GM12878 (cell line): Measurements from ENCODE around the gene SLC25A26. TPM values are rescaled to one million over a fixed set of nuclear protein-coding genes. Genes with fewer than 3 reads are reported as not detected.

ENCODE experiments used
- ATAC-seq: fragments of 200-7000 bp; cut with Tn5 transposase; 3 replicates; pipeline ENCODE4 v1.9.1; 2020; ENCODE audit warnings: mild to moderate bottlenecking, moderate library complexity
- BruUV-seq: library from RNA; stranded (reverse); fragments of 400-500 nt; replicated peaks from 2 replicates; lab custom pipeline; 2021; lab: Mats Ljungman, UMichigan
- CTCF ChIA-PET: fragments of 300-600 bp; sonication (Branson Sonifier 250); formaldehyde crosslinking; extraction: SDS; loops from one replicate; lab custom pipeline; 2021; ENCODE audit warnings: inconsistent platforms; lab: Yijun Ruan, JAX
- POLR2A ChIA-PET: fragments of 350-600 bp; formaldehyde crosslinking; extraction: SDS; loops from one replicate; lab custom pipeline; 2021; ENCODE audit warnings: inconsistent platforms; lab: Charles Lee
- RAD21 ChIA-PET: fragments of 300-600 bp; sonication (Branson Sonifier 250); formaldehyde crosslinking; loops from one replicate; lab custom pipeline; 2023; ENCODE audit warnings: antibody characterized with exemption; ENCODE audit not compliant: unreplicated experiment; lab: Charles Lee
- SMC1A ChIA-PET: fragments of 300-600 bp; sonication (Branson Sonifier 250); formaldehyde crosslinking; loops from one replicate; lab custom pipeline; 2023; ENCODE audit not compliant: unreplicated experiment, uncharacterized antibody; lab: Charles Lee
- DNase-seq: peaks from one replicate; pipeline ENCODE4 v3.0.0-alpha.2; 2011; ENCODE audit warnings: low read depth, low spot score
- FAIRE-seq: peaks from 3 replicates; lab custom pipeline; 2011; peaks lifted over from hg19 to GRCh38; lab: Jason Lieb, UNC
- H2AFZ ChIP-seq: 2 replicates; pipeline ENCODE4 v1.6.0; 2011; ENCODE audit warnings: low read depth, low read length, control low read depth; ENCODE audit not compliant: control insufficient read depth
- H3K27ac ChIP-seq: 2 replicates; pipeline ENCODE4 v1.5.1; 2011; ENCODE audit warnings: control low read depth; ENCODE audit not compliant: control insufficient read depth, insufficient read depth
- H3K27me3 ChIP-seq, 2 experiments: replicated peaks in 1 of 2; 2 replicates each; pipeline versions ENCODE4 v1.6.0 to v1.6.1; 2011; ENCODE audit warnings: low read length in 1 of 2; ENCODE audit not compliant: control insufficient read depth in 2 of 2, insufficient read depth in 2 of 2
- H3K36me3 ChIP-seq, 2 experiments: 2 replicates each; pipeline ENCODE4 v1.5.1; 2011; ENCODE audit warnings: low read length in 1 of 2; ENCODE audit not compliant: control insufficient read depth in 2 of 2, insufficient read depth in 2 of 2
- H3K4me1 ChIP-seq: 2 replicates; pipeline ENCODE4 v1.6.1; 2011; ENCODE audit warnings: mild to moderate bottlenecking, low read length, moderate library complexity, mixed read lengths; ENCODE audit not compliant: control insufficient read depth, insufficient read depth
- H3K4me2 ChIP-seq: 2 replicates; pipeline ENCODE4 v1.6.0; 2011; ENCODE audit warnings: control low read depth; ENCODE audit not compliant: control insufficient read depth, insufficient read depth
- H3K4me3 ChIP-seq: fragments of 200-600 bp; sonication (generic); 2 replicates; pipeline ENCODE4 v1.5.1; 2016
- H3K79me2 ChIP-seq: 2 replicates; pipeline ENCODE4 v1.6.0; 2011; ENCODE audit warnings: low read length; ENCODE audit not compliant: control insufficient read depth, insufficient read depth
- H3K9ac ChIP-seq: 2 replicates; pipeline ENCODE4 v1.8.0; 2011; ENCODE audit warnings: low read length, control low read depth, mixed read lengths; ENCODE audit not compliant: control insufficient read depth, insufficient read depth
- H3K9me3 ChIP-seq: replicated peaks from 3 replicates; pipeline ENCODE4 v1.5.1; 2011; ENCODE audit warnings: mild to moderate bottlenecking, low read length; ENCODE audit not compliant: control insufficient read depth, insufficient read depth
- H4K20me1 ChIP-seq: 2 replicates; pipeline ENCODE4 v1.6.0; 2011; ENCODE audit not compliant: control insufficient read depth, insufficient read depth
- ETV6 ChIP-seq, 2 experiments: fragments of 450-650 bp in 1 of 2; IDR thresholded peaks in 1 of 2; conservative IDR thresholded peaks in 1 of 2; 2 replicates each; pipeline ENCODE4 v1.6.1; 2014; ENCODE audit warnings: antibody characterized with exemption in 1 of 2, borderline replicate concordance in 1 of 2, low read depth in 1 of 2, mild to moderate bottlenecking in 1 of 2, moderate library complexity in 1 of 2
- HDAC2 ChIP-seq: fragments of 200-600 bp; sonication (generic); IDR thresholded peaks from 2 replicates; pipeline ENCODE4 v1.6.1; 2017
- HDGF ChIP-seq: fragments of 450-650 bp; IDR thresholded peaks from 2 replicates; pipeline ENCODE4 v1.6.1; 2016; ENCODE audit warnings: antibody characterized with exemption
- IKZF2 ChIP-seq, 2 experiments: fragments of 450-650 bp; IDR thresholded peaks; 2 replicates each; pipeline ENCODE4 v1.6.1; 2017; ENCODE audit warnings: mild to moderate bottlenecking in 2 of 2, moderate library complexity in 2 of 2
- KLF5 ChIP-seq: fragments of 450-650 bp; IDR thresholded peaks from 2 replicates; pipeline ENCODE4 v1.6.1; 2014; ENCODE audit warnings: mild to moderate bottlenecking; ENCODE audit not compliant: partially characterized antibody
- PAX5 ChIP-seq: IDR thresholded peaks from 2 replicates; pipeline ENCODE4 v1.6.1; 2011; ENCODE audit warnings: low read depth, low read length, borderline replicate concordance
- POU2F2 ChIP-seq: IDR thresholded peaks from 3 replicates; pipeline ENCODE4 v1.6.1; 2011; ENCODE audit warnings: low read depth, mild to moderate bottlenecking, low read length, borderline replicate concordance
- SIN3A ChIP-seq: IDR thresholded peaks from 2 replicates; pipeline ENCODE4 v1.6.1; 2012; ENCODE audit warnings: low read depth, low read length, improper control_type of control experiment
- SMAD1 ChIP-seq: fragments of 450-650 bp; IDR thresholded peaks from 2 replicates; pipeline ENCODE4 v1.6.1; 2018; ENCODE audit warnings: mild to moderate bottlenecking, low read depth; ENCODE audit not compliant: partially characterized antibody
- WGBS: methylation state at CpG from one replicate; pipeline ENCODE4 v1.1.6; 2016; ENCODE audit warnings: low lambda C conversion rate; ENCODE audit not compliant: insufficient replicate concordance, insufficient coverage; ENCODE audit errors: missing lambda C conversion rate; 5-methylcytosine and 5-hydroxymethylcytosine counted together
- in situ Hi-C: fragments of 300-500 bp; cut with MboI; formaldehyde crosslinking; loops from 9 replicates; pipeline ENCODE4 v1.14.3; 2018; ENCODE audit warnings: mixed read lengths
- intact Hi-C: fragments of 100-400 bp; cut with micrococcal nuclease; formaldehyde crosslinking; loops from one replicate; pipeline ENCODE4 v1.14.2; 2022; ENCODE audit not compliant: unreplicated experiment
- polyA plus RNA-seq, 11 experiments: library from polyadenylated mRNA; depleted of rRNA in 4 of 11; unstranded in 6 of 11; stranded (reverse) in 5 of 11; fragments of >200 nt; fragmentation: Nextera tagmentation in 4 of 11; fragmentation: Illumina TruSeq in 1 of 11; extraction: Ambion mirVana in 4 of 11; extraction: Trizol in 1 of 11; gene quantifications; 1 replicate in 1 of 11; 2 replicates in 10 of 11; pipeline versions ENCODE4 v1.2.1 to v1.2.3, GENCODE V29; 2011 to 2016; ENCODE audit warnings: inconsistent platforms in 2 of 11, missing spikeins in 2 of 11, low read depth in 1 of 11
- total RNA-seq, 4 experiments: library from RNA; depleted of rRNA in 3 of 4; stranded (reverse); fragments of >200 nt in 3 of 4; fragmentation: Illumina TruSeq in 1 of 4; extraction: Trizol in 1 of 4; gene quantifications; 2 replicates each; pipeline versions ENCODE4 v1.2.1 to v1.2.3, GENCODE V29; 2013 to 2021
- TF ChIP-seq, protein P1 (sequence below): IDR thresholded peaks from 2 replicates; pipeline ENCODE4 v1.6.1; 2011; ENCODE audit warnings: borderline replicate concordance, low read depth, mild to moderate bottlenecking, moderate library complexity, low read length; ENCODE audit not compliant: insufficient read depth, poor library complexity, severe bottlenecking
- TF ChIP-seq, protein P2 (sequence below): IDR thresholded peaks from 2 replicates; pipeline ENCODE4 v1.6.1; 2011; ENCODE audit warnings: low read depth, mild to moderate bottlenecking, low read length, moderate library complexity, borderline replicate concordance; ENCODE audit errors: extremely low read depth
- TF ChIP-seq, protein P3 (sequence below): fragments of 450-650 bp; IDR thresholded peaks from 2 replicates; pipeline ENCODE4 v1.6.1; 2016; ENCODE audit warnings: mild to moderate bottlenecking, moderate library complexity, borderline replicate concordance
- TF ChIP-seq, protein P4 (sequence below): IDR thresholded peaks from 2 replicates; pipeline ENCODE4 v1.6.1; 2012; ENCODE audit warnings: mild to moderate bottlenecking, low read depth, low read length

Gene SLC25A26
- total and polyA plus RNA-seq, 10 of the 15 experiments (the other 5 are each of a cell fraction or from before 2014, with no cell fraction given), result 14.6 to 49.7 (median 24.9) TPM

DNA sequence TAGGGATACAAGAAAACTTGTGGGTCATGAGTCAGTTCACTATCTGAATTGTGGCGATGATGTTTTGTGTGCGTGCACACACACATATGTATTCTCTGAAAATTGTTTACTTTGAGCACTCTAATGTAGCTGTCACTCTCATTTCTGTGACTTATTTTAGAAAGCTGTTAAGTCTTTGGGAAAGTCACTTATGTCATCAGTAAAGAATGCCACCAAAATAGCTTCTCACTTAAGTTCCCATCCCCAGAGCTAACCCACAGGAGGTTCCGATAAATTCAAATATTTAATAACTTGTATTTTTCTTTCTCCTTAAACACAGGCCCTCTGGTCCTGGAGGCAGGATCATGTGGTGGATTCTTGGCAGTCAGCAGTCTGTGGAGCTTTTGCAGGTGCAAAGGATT is 141.7 kb downstream of the SLC25A26 start (continued):
- TF ChIP-seq, protein P1, sequence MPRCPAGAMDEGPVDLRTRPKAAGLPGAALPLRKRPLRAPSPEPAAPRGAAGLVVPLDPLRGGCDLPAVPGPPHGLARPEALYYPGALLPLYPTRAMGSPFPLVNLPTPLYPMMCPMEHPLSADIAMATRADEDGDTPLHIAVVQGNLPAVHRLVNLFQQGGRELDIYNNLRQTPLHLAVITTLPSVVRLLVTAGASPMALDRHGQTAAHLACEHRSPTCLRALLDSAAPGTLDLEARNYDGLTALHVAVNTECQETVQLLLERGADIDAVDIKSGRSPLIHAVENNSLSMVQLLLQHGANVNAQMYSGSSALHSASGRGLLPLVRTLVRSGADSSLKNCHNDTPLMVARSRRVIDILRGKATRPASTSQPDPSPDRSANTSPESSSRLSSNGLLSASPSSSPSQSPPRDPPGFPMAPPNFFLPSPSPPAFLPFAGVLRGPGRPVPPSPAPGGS, result no peak
- TF ChIP-seq, protein P2, sequence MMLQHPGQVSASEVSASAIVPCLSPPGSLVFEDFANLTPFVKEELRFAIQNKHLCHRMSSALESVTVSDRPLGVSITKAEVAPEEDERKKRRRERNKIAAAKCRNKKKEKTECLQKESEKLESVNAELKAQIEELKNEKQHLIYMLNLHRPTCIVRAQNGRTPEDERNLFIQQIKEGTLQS, result no peak
- no peak for TF ChIP-seq PAX5

DNA sequence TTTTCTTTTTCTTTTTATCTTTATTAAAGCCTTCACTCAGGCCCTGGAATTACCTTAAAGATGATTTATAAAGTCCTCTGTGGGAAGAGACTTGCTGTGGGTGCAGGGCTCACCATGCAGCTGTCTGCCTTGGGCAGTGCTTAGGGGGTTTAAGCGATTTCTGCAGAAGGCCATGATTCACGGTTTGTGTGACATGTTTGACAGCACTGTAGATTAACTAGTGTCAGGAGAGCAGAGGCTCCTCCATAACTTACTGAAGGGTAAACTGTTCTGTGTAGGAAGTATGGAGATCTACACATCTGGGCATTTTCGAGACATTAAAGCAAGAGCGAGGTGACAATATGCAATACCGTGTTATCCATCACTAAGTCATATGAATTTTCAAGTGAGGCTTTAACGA is 142.3 kb downstream of the SLC25A26 start:
- Histone ChIP-seq H3K27me3 (no peaks in the 10 kb centered on the region), H3K9ac (no peak overlapping the region), H2AFZ (no peak overlapping the region), H3K79me2 (no peaks in the 10 kb centered on the region), H3K4me1 (no peaks in the 10 kb centered on the region), H3K27ac (no peak overlapping the region), H4K20me1 (no peaks in the 10 kb centered on the region), H3K9me3 (no peaks in the 10 kb centered on the region), H3K36me3 (no peaks in the 10 kb centered on the region), H3K4me2 (no peak overlapping the region), H3K4me3 (no peak overlapping the region)
- FAIRE-seq (no peak), ATAC-seq (no peak), DNase-seq (no peak)
- ChIA-PET SMC1A (interaction anchor here (0.7 to 1.4 kb wide), 2 partner anchors 109 to 200 kb away, joined by 3 read pairs; no protein-coding TSS in a partner anchor), RAD21 (no interaction called here), CTCF (interaction anchor here (1.1 to 1.4 kb wide), 3 partner anchors 8 to 459 kb away, joined by 3 read pairs; no protein-coding TSS in a partner anchor), POLR2A (no interaction called here)
- 96% methylated on average over 6 of the region's 6 CpGs for WGBS
- intact Hi-C loops, result no loop called here
- in situ Hi-C loops, result no loop called here
- no TSS peak for BruUV-seq
- TF ChIP-seq SIN3A (no peak), HDGF (no peak), KLF5 (no peak), ETV6 (conservative IDR thresholded peaks at IDR 0.05 in 1 of 2, IDR thresholded peaks at IDR 0.05 in 1 of 2; ENCODE audit: borderline replicate concordance in 1 of 2, low read depth in 1 of 2) (no peak), POU2F2 (no peak), HDAC2 (no peak), IKZF2 (IDR thresholded peaks at IDR 0.05) (no peak), SMAD1 (no peak)
- TF ChIP-seq, protein P3, sequence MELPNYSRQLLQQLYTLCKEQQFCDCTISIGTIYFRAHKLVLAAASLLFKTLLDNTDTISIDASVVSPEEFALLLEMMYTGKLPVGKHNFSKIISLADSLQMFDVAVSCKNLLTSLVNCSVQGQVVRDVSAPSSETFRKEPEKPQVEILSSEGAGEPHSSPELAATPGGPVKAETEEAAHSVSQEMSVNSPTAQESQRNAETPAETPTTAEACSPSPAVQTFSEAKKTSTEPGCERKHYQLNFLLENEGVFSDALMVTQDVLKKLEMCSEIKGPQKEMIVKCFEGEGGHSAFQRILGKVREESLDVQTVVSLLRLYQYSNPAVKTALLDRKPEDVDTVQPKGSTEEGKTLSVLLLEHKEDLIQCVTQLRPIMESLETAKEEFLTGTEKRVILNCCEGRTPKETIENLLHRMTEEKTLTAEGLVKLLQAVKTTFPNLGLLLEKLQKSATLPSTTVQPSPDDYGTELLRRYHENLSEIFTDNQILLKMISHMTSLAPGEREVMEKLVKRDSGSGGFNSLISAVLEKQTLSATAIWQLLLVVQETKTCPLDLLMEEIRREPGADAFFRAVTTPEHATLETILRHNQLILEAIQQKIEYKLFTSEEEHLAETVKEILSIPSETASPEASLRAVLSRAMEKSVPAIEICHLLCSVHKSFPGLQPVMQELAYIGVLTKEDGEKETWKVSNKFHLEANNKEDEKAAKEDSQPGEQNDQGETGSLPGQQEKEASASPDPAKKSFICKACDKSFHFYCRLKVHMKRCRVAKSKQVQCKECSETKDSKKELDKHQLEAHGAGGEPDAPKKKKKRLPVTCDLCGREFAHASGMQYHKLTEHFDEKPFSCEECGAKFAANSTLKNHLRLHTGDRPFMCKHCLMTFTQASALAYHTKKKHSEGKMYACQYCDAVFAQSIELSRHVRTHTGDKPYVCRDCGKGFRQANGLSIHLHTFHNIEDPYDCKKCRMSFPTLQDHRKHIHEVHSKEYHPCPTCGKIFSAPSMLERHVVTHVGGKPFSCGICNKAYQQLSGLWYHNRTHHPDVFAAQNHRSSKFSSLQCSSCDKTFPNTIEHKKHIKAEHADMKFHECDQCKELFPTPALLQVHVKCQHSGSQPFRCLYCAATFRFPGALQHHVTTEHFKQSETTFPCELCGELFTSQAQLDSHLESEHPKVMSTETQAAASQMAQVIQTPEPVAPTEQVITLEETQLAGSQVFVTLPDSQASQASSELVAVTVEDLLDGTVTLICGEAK, result no peak
- TF ChIP-seq, protein P4, sequence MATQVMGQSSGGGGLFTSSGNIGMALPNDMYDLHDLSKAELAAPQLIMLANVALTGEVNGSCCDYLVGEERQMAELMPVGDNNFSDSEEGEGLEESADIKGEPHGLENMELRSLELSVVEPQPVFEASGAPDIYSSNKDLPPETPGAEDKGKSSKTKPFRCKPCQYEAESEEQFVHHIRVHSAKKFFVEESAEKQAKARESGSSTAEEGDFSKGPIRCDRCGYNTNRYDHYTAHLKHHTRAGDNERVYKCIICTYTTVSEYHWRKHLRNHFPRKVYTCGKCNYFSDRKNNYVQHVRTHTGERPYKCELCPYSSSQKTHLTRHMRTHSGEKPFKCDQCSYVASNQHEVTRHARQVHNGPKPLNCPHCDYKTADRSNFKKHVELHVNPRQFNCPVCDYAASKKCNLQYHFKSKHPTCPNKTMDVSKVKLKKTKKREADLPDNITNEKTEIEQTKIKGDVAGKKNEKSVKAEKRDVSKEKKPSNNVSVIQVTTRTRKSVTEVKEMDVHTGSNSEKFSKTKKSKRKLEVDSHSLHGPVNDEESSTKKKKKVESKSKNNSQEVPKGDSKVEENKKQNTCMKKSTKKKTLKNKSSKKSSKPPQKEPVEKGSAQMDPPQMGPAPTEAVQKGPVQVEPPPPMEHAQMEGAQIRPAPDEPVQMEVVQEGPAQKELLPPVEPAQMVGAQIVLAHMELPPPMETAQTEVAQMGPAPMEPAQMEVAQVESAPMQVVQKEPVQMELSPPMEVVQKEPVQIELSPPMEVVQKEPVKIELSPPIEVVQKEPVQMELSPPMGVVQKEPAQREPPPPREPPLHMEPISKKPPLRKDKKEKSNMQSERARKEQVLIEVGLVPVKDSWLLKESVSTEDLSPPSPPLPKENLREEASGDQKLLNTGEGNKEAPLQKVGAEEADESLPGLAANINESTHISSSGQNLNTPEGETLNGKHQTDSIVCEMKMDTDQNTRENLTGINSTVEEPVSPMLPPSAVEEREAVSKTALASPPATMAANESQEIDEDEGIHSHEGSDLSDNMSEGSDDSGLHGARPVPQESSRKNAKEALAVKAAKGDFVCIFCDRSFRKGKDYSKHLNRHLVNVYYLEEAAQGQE, result no peak
